HL-60 (cell line): Measurements from ENCODE around the gene LRPAP1.

Experiments used
- CTCF ChIP-seq: IDR thresholded peaks from one replicate; pipeline ENCODE4 v1.5.1; 2011; ENCODE audit warnings: low read length, control low read depth, inconsistent platforms; ENCODE audit not compliant: insufficient read depth
- GABPA ChIP-seq: IDR thresholded peaks from 2 replicates; pipeline ENCODE4 v1.6.1; 2012; ENCODE audit warnings: low read depth
- POLR2AphosphoS5 ChIP-seq: IDR thresholded peaks from 2 replicates; pipeline ENCODE4 v1.6.1; 2012; ENCODE audit warnings: low read depth
- REST ChIP-seq: IDR thresholded peaks from 2 replicates; pipeline ENCODE4 v1.6.1; 2012; ENCODE audit warnings: low read depth; ENCODE audit not compliant: insufficient replicate concordance

GRCh38 chr4:3469386-3470243 lies 62.6 kb downstream of the LRPAP1 start:
- TF ChIP-seq GABPA (no peak), CTCF (no peak), POLR2AphosphoS5 (no peak), REST (no peak)
